HG02938 (cell line): Measurements from ENCODE around the gene STYX.
"Not testable (repeated sequence)": the region's sequence is repeated elsewhere in the genome, so short reads cannot be mapped to it uniquely, and the experiment has no call there.

Experiments
- ATAC-seq: cut with Tn5 transposase; IDR thresholded peaks from one replicate; pipeline ENCODE4 v1.9.1; 2021; ENCODE audit warnings: mild to moderate bottlenecking, moderate library complexity; ENCODE audit not compliant: unreplicated experiment

Gene STYX

DNA sequence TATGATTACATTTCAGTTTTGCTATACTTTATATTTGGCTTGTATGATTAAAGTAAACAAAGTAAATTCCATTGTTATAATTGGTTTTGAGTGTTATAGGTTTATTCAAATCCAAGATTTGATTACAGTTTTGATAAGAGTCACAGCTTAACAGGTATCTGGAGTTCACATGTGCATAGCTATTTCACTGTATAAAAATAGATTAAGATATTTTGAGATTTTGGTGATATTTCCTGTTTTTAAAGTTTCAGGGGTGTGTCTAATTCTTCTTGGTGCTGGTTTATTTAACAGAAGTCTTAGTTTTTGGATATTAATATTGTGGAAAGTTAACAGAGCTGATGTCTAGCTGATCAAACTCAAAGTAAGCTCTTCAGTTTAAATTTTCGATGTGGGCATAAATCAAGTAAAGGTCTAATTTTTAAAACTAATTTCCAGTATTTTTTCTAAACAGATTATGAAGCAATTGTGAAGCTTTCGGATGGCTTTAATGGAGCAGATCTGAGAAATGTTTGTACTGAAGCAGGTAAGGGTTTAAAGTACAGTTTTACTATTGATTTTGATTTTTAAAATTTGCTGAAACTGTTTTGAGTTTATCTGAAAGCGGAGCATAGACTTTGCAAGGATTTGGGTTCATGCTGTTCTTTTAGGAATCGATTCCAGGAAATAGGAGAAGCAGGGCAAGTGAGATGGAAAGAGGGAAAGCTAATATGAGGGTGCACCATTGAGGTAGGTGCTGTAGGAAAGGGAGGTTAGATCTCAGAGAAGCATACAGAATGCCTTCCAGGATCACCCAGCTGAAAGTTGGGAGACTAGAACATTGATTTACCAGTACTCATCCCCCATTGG is 6.2 kb upstream of the STYX start:
- ATAC-seq = no peak

DNA sequence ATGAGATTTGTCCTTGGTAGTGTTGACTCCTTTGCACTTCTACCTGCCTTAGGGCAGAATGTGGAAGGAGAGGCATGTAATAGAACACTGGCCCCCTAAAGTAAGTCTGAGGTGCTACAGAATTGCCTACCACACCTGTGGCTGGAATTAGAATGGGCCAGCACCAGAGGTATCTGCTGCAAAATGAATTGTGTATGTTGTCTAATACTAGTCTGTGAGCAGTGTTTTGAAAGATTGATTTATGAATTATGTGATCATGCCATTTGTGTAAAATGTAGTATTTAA is 5.7 kb upstream of the STYX start:
- no peak for ATAC-seq

- ATAC-seq = not testable (repeated sequence)
Observed at GRCh38 chr14:52727509-52727908, 2.5 kb upstream of the STYX start.

- not testable (repeated sequence) for ATAC-seq
Observed at GRCh38 chr14:52729035-52729434, 931 bp upstream of the STYX start.

- no peak for ATAC-seq
Observed at GRCh38 chr14:52729585-52729924, 411 bp upstream of the STYX start.

- ATAC-seq = no peak
Observed at GRCh38 chr14:52730709-52731111, 744 bp downstream of the STYX start.

DNA sequence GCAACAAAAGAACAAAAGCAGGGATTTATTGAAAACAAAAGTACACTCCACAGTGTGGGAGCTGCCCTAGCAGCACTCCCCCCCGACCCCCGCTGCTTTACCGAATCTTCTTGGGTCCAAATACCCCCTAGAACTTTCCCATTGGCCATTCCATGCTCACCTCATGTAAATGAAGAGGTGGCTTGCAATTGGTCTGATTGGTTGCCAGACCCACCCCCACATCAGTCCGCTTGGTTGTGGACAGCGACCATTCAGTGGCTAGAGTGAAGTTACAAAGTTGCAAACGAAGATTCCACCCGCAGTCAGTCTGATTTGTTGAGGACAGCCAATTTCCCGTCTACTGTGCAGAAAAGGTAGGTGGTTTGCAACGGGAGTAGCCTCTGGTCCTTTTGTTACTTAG is 3.9 kb downstream of the STYX start:
- no peak for ATAC-seq

- ATAC-seq = no peak
Observed at GRCh38 chr14:52735921-52736489, 6.0 kb downstream of the STYX start.

- ATAC-seq = no peak
Observed at GRCh38 chr14:52738409-52738808, 8.4 kb downstream of the STYX start.

DNA sequence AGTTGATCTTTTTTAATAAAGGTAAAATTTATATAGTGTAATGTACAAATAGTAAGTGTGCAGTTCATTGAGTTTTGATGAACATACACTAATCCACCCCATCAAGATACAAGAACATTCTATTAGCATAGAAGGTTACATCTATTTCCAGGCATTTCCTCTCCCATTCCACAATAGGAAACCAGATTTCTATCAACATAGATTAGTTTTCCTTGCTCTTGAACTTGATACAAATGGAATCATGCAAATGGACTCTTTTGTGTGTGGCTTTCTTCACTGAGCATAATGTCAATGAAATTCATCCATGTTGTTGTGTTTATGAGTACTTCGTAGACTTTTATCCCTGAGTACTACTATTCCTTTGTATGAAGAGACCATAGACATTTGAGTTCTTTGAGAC is 10.8 kb downstream of the STYX start:
- ATAC-seq = no peak

GRCh38 chr14:52741865-52742264 is 11.9 kb downstream of the STYX start:
- ATAC-seq = no peak

DNA sequence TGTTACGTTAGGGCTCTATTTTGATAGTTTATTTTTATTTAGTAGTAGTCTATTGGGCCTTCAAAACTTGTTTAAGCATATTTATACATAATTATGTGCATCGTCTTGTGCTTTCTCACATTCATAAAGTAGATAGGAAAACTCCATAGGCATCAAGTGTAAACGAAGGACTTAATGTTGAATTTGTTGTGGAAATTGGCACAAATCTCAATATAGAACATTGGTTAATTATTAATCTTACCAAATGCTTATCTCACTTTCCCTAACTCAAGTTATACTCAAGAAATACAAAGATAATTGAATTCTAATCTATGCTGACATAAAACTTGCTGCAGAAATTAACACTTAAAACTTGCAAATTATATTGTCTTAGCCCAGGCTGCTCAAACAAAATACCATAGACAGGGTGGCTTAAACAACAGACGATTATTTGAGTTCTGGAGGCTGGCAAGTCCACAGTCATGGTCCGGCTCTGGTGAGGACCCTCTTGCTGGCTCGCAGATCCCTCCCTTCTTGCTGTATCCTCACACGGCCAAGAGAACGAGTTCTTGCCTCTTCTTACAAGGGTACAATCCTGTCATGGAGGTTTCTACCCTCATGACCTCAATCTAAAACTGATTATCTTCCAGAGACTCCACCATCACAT is 18.8 kb downstream of the STYX start:
- ATAC-seq = no peak

DNA sequence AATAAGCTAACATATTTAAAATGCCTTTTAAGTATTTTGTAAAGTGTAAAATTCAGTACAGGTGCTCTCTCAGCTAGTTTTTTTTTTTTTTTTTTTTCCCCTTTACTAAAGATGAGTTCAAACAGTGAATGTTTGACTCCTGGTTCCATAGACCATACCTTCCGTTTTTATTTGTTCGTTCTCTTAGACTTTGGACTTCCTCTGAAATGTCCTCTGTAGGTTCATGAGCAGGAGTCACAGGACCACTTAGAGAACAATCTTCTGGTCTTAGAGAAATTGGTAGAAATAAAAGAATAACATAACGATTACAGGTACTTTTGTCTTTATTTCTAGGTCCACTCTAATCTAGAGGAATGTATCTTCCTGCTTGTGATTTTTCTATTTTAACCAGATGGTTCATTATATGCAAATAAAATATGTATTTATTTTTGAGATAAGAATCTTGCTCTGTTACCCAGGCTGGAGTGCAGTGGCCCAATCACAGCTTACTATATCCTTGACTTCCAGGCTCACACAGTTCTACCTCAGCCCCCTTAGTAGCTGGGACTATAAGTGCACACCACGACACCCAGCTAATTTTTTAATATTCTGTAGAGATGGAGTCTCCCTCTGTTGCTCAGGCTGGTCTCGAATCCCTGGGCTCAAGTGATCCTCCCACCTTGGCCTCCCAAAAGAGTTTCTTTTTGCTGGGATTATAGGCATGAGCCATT is 25.8 kb downstream of the STYX start:
- ATAC-seq = no peak

GRCh38 chr14:52759145-52759544 is 29.2 kb downstream of the STYX start:
- ATAC-seq = no peak

- ATAC-seq = not testable (repeated sequence)
Observed at GRCh38 chr14:52762923-52763322, 33.0 kb downstream of the STYX start.

- ATAC-seq = no peak
Observed at GRCh38 chr14:52767058-52767833, 37.3 kb downstream of the STYX start.

GRCh38 chr14:52769887-52770286 is 39.9 kb downstream of the STYX start:
- ATAC-seq = no peak

DNA sequence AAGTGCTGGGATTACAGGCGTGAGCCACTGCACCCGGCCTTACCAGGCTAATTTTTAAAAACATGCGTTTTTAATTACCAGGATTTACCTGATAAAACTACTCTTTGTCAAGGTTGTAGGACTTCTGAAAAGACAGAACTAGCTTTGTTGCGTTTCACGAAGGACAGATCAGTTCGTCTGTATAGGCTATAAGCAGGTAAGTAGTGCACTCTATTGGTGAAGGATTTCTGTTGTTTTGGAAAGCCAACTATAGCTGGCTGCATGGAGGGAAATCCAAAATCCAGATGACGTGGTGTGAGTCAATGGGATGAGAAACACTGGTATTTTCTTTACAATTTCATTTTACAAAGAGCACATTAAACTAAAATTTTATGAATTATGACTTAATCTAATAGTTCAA is 46.9 kb downstream of the STYX start:
- no peak for ATAC-seq

DNA sequence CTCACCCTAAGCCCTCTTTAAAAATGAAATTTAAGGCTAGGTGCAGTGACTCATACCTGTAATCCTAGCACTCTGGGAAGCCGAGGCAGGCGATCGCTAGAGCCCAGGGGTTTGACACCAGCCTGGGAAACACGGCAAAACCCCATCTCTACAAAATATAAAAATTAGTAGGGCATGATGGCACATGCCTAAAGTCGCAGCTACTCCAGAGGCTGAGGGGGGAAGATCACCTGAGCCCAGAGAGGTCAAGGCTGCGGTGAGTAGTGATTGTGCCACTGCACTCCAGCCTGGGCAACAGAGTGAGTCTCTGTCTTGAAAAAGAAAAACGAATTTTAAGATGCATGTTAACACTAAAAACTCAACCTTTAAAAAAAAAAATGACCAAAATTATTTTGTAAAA is 48.7 kb downstream of the STYX start:
- no peak for ATAC-seq

GRCh38 chr14:52780893-52781292 is 50.9 kb downstream of the STYX start:
- ATAC-seq = no peak

DNA sequence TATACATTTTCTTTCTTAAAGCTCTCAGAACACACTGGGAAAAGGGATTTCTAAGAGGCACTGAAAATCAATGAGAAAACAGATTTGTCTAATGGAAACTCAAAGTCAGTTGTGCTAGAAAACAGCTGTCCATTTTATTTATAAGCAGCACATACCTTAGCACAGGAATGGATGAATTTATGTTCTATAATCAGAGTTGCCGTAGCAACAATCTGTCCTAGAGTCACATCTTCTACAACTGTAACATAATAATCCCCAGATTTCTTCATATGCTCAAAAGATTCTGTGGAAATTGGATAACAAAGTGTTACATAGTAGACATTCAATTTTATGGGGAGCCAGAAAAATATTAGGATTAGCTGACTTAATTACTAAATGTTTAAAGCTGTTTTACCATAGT is 51.7 kb downstream of the STYX start:
- ATAC-seq = no peak
